ENCODE results near the gene PRB3. TPM values are rescaled to one million over a fixed set of nuclear protein-coding genes. Genes with fewer than 3 reads are reported as not detected.
A peak's percentile ranks its signal among the peaks of the same experiment; 100 is the strongest.

PRB3 gene
- total and polyA plus RNA-seq, 9 of the 15 experiments (the other 6 are each of a cell fraction or from before 2014, with no cell fraction given): 0.07 TPM; not detected in 8

DNA sequence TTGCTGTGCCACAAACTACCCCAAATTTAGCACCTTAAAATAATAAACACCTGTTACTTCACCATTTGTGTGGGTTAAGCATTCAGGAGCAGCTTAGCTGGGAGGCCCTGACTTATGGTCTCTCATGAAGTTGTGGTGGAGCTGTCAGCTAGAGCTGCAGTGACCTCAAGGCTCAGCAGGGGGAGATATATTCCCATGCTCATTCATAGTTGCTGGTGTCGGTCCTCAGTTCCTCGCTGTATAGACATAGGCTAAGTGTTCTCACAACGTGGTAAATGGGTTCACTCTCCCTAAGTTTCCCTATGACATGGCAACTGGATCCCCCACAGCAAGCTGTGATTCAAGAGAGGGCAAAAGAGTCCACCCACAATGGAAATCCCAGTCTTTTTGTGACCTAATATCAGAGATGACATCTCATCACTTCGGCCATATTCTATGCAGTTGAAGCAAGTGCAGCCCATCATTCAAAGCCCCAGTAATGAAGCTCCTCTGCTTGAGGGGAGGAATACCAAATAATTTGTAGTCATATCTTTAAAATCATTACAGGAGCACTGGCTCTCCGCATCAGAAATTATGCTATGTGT is 41.1 kb downstream of the PRB3 start (continued):
- TF ChIP-seq, protein P1, sequence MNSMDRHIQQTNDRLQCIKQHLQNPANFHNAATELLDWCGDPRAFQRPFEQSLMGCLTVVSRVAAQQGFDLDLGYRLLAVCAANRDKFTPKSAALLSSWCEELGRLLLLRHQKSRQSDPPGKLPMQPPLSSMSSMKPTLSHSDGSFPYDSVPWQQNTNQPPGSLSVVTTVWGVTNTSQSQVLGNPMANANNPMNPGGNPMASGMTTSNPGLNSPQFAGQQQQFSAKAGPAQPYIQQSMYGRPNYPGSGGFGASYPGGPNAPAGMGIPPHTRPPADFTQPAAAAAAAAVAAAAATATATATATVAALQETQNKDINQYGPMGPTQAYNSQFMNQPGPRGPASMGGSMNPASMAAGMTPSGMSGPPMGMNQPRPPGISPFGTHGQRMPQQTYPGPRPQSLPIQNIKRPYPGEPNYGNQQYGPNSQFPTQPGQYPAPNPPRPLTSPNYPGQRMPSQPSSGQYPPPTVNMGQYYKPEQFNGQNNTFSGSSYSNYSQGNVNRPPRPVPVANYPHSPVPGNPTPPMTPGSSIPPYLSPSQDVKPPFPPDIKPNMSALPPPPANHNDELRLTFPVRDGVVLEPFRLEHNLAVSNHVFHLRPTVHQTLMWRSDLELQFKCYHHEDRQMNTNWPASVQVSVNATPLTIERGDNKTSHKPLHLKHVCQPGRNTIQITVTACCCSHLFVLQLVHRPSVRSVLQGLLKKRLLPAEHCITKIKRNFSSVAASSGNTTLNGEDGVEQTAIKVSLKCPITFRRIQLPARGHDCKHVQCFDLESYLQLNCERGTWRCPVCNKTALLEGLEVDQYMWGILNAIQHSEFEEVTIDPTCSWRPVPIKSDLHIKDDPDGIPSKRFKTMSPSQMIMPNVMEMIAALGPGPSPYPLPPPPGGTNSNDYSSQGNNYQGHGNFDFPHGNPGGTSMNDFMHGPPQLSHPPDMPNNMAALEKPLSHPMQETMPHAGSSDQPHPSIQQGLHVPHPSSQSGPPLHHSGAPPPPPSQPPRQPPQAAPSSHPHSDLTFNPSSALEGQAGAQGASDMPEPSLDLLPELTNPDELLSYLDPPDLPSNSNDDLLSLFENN (IDR thresholded peaks at IDR 0.05; ENCODE audit: low read depth in 2 of 2, low read length in 2 of 2): no peak
- TF ChIP-seq TFAM (CRISPR knock-in tag; conservative IDR thresholded peaks at IDR 0.05): no peak
- no peak for TF ChIP-seq PCBP2 (IDR thresholded peaks at IDR 0.05; ENCODE audit: low read depth, low read length, poor library complexity, severe bottlenecking)
- TF ChIP-seq ZNF668 (CRISPR knock-in tag; IDR thresholded peaks at IDR 0.05): no peak
- TF ChIP-seq, protein P2, sequence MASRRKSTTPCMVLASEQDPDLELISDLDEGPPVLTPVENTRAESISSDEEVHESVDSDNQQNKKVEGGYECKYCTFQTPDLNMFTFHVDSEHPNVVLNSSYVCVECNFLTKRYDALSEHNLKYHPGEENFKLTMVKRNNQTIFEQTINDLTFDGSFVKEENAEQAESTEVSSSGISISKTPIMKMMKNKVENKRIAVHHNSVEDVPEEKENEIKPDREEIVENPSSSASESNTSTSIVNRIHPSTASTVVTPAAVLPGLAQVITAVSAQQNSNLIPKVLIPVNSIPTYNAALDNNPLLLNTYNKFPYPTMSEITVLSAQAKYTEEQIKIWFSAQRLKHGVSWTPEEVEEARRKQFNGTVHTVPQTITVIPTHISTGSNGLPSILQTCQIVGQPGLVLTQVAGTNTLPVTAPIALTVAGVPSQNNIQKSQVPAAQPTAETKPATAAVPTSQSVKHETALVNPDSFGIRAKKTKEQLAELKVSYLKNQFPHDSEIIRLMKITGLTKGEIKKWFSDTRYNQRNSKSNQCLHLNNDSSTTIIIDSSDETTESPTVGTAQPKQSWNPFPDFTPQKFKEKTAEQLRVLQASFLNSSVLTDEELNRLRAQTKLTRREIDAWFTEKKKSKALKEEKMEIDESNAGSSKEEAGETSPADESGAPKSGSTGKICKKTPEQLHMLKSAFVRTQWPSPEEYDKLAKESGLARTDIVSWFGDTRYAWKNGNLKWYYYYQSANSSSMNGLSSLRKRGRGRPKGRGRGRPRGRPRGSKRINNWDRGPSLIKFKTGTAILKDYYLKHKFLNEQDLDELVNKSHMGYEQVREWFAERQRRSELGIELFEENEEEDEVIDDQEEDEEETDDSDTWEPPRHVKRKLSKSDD (conservative IDR thresholded peaks at IDR 0.05; ENCODE audit: low read length): no peak
- TF ChIP-seq ZFPM2 (CRISPR knock-in tag; IDR thresholded peaks at IDR 0.05): no peak
- no peak for TF ChIP-seq TGIF2 (CRISPR knock-in tag; IDR thresholded peaks at IDR 0.05)
- TF ChIP-seq SP2 (IDR thresholded peaks at IDR 0.05; ENCODE audit: extremely low read depth, low read depth, low read length, poor library complexity, severe bottlenecking): no peak
- TF ChIP-seq CTCF (IDR thresholded peaks at IDR 0.05 in 2 of 3, conservative IDR thresholded peaks at IDR 0.05 in 1 of 3; ENCODE audit: insufficient read depth in 2 of 3, low read depth in 1 of 3, low read length in 3 of 3): peak; percentile 57 to 73 (median 69)
- no peak for TF ChIP-seq HLTF (IDR thresholded peaks at IDR 0.05)
- no peak for TF ChIP-seq SPI1 (IDR thresholded peaks at IDR 0.05; ENCODE audit: borderline replicate concordance, low read depth, low read length)
- no peak for TF ChIP-seq ZNF384 (IDR thresholded peaks at IDR 0.05; ENCODE audit: low read depth, low read length)
- TF ChIP-seq LEF1 (IDR thresholded peaks at IDR 0.05): no peak

All from K562 (cell line).